DND-41 (cell line): ENCODE measurements around the gene STOX2.

Source experiments
- ATAC-seq: fragments of 200-7000 bp; cut with Tn5 transposase; 3 replicates; pipeline ENCODE4 v1.9.1; 2021; ENCODE audit warnings: low read depth; ENCODE audit not compliant: insufficient read depth
- DNase-seq: peaks from one replicate; pipeline ENCODE4 v3.0.0-alpha.2; 2020
- H2AFZ ChIP-seq: 2 replicates; pipeline ENCODE4 v1.6.0; 2012; ENCODE audit warnings: low read depth, low read length
- H3K27ac ChIP-seq: 2 replicates; pipeline ENCODE4 v1.5.1; 2012; ENCODE audit warnings: low read length, inconsistent platforms
- H3K27me3 ChIP-seq: fragments of 200-600 bp; sonication (generic); 2 replicates; pipeline ENCODE4 v1.6.0; 2012; ENCODE audit warnings: low read length, mild to moderate bottlenecking, inconsistent platforms; ENCODE audit not compliant: insufficient read depth, poor library complexity
- H3K36me3 ChIP-seq: 2 replicates; pipeline ENCODE4 v1.5.1; 2012; ENCODE audit warnings: low read length, inconsistent platforms; ENCODE audit not compliant: insufficient read depth
- H3K4me1 ChIP-seq: 2 replicates; pipeline ENCODE4 v1.5.1; 2012; ENCODE audit warnings: mild to moderate bottlenecking, low read length; ENCODE audit not compliant: insufficient read depth
- H3K4me2 ChIP-seq: 2 replicates; pipeline ENCODE4 v1.6.0; 2012; ENCODE audit warnings: mild to moderate bottlenecking, moderate library complexity, low read length, inconsistent platforms; ENCODE audit not compliant: insufficient read depth
- H3K4me3 ChIP-seq, 2 experiments: fragments of 200-600 bp in 1 of 2; shearing (Covaris generic) in 1 of 2; 2 replicates each; pipeline ENCODE4 v1.5.1; 2012 to 2016; ENCODE audit warnings: inconsistent platforms in 2 of 2, low read length in 2 of 2, mild to moderate bottlenecking in 2 of 2, low read depth in 1 of 2, moderate library complexity in 1 of 2
- H3K79me2 ChIP-seq: 2 replicates; pipeline ENCODE4 v1.6.0; 2012; ENCODE audit warnings: low read length, inconsistent platforms; ENCODE audit not compliant: insufficient read depth
- H3K9ac ChIP-seq: 2 replicates; pipeline ENCODE4 v1.6.0; 2012; ENCODE audit warnings: low read depth, mild to moderate bottlenecking, inconsistent platforms, low read length, moderate library complexity
- H3K9me3 ChIP-seq: 2 replicates; pipeline ENCODE4 v1.5.1; 2012; ENCODE audit warnings: low read length, moderate library complexity, mild to moderate bottlenecking, inconsistent platforms; ENCODE audit not compliant: insufficient read depth, severe bottlenecking
- H4K20me1 ChIP-seq: 2 replicates; pipeline ENCODE4 v1.6.0; 2012; ENCODE audit warnings: low read length; ENCODE audit not compliant: insufficient read depth
- EZH2 ChIP-seq: IDR thresholded peaks from 3 replicates; pipeline ENCODE4 v1.6.1; 2012; ENCODE audit warnings: borderline replicate concordance, low read depth, mild to moderate bottlenecking, moderate library complexity, low read length, inconsistent platforms; ENCODE audit not compliant: severe bottlenecking
- TF ChIP-seq, protein P1 (sequence below): IDR thresholded peaks from 2 replicates; pipeline ENCODE4 v1.5.1; 2012; ENCODE audit warnings: borderline replicate concordance, low read length, moderate library complexity, mild to moderate bottlenecking; ENCODE audit not compliant: poor library complexity, severe bottlenecking; ENCODE audit errors: extremely low read depth

Gene STOX2

DNA sequence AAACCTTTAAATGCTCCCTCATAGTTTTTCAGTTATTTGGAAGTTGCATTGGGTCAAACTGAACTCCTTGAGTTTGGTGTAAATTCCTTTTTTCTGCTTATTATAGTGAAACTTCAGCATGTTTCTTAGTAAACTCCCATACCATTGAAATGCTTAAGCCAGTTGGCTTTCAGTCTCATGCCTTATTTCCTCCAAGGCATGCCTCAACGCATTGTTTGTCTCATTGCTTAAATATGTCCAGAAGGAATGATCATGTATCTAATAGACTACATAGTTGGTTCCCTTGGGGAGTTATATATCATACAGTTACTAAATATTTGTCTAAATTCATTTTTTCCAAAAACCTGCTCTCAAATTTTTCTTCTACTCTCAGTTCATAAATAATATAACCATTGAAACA, 114.0 kb downstream of the STOX2 start:
- ATAC-seq (no peak), DNase-seq (no peak)
- Histone ChIP-seq H3K27ac (no peak overlapping the region), H3K27me3 (no peaks in the 10 kb centered on the region), H2AFZ (no peak overlapping the region), H3K36me3 (no peaks in the 10 kb centered on the region), H3K4me3 (no peak overlapping the region), H3K79me2 (no peaks in the 10 kb centered on the region), H3K9me3 (no peaks in the 10 kb centered on the region), H3K4me1 (no peaks in the 10 kb centered on the region), H4K20me1 (no peaks in the 10 kb centered on the region), H3K4me2 (no peak overlapping the region), H3K9ac (no peak overlapping the region)
- TF ChIP-seq EZH2, result no peak
- TF ChIP-seq, protein P1, sequence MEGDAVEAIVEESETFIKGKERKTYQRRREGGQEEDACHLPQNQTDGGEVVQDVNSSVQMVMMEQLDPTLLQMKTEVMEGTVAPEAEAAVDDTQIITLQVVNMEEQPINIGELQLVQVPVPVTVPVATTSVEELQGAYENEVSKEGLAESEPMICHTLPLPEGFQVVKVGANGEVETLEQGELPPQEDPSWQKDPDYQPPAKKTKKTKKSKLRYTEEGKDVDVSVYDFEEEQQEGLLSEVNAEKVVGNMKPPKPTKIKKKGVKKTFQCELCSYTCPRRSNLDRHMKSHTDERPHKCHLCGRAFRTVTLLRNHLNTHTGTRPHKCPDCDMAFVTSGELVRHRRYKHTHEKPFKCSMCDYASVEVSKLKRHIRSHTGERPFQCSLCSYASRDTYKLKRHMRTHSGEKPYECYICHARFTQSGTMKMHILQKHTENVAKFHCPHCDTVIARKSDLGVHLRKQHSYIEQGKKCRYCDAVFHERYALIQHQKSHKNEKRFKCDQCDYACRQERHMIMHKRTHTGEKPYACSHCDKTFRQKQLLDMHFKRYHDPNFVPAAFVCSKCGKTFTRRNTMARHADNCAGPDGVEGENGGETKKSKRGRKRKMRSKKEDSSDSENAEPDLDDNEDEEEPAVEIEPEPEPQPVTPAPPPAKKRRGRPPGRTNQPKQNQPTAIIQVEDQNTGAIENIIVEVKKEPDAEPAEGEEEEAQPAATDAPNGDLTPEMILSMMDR, result no peak

DNA sequence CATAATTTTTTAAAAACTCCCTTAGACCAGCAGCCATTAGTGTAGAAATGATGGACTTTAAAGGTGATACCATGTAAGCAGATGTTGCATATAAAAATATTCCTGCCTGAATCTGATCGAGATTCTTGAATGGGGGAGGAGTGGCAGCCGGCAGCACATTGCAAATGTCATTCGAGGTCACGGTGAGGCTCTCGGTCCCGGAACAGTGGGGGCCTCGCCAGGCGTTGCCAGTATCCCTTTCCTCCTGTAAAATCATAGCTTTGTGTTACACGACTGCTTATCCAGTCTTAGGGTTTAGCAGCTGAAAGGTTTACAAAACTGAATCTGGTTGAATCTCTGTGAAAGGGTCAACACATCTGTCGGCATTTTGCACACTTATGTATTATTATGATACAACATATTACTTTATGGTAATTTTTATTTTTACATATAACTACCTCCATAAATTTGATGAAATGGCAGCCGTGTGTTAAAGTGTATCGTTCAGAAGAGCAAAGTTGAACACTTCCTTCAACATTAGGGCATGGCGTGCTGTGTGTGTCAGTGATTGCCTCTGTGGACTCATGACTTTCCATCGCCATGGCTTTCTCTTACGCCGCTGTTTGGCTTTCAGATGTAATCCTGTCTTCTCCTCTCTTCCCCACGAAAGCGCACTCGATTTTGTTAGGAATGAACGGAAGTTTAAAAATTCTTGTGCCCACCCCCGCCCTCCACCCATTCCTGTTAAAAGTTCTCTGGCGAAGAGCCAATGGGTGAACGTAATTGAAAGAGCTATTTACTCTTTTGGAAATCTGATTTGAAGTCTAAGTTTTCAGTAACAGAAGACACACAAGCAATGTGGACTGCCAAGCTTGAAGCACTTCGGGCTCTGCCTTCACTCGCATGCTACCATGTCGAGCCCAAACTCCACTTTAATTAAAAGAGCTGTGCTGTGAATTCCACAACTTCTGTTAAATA, 114.8 kb downstream of the STOX2 start:
- H3K9ac ChIP-seq, result no peak overlapping the region
- no peaks in the 10 kb centered on the region for H4K20me1 ChIP-seq
- H3K4me1 ChIP-seq, result no peaks in the 10 kb centered on the region
- H3K4me3 ChIP-seq, result no peak overlapping the region
- H3K36me3 ChIP-seq, result no peaks in the 10 kb centered on the region
- no peaks in the 10 kb centered on the region for H3K79me2 ChIP-seq
- no peak overlapping the region for H3K27ac ChIP-seq
- H3K27me3 ChIP-seq, result no peaks in the 10 kb centered on the region
- no peak overlapping the region for H2AFZ ChIP-seq
- H3K9me3 ChIP-seq, result no peaks in the 10 kb centered on the region
- H3K4me2 ChIP-seq, result no peak overlapping the region
- no peak for DNase-seq
- no peak for ATAC-seq
- TF ChIP-seq, protein P1, result no peak
- TF ChIP-seq EZH2, result no peak

DNA sequence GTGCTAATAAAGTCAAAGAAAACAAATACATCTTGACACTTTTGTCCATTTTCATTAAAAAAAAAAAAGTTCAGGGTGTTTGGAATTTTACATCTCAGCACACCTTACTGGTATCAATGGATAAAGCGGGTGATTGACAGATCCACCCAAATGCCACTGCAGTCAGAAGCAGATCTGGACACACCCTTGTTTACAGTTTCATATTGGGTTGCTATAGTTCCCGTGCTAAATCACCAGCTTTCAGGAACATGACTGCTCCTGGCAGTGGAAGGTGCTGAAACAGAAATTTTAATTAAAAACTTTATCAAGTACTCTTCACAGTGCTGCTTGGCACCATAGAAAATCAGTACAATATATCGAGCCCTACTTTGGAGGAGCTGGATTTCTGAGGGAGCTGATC, 116.3 kb downstream of the STOX2 start:
- TF ChIP-seq, protein P1, result no peak
- TF ChIP-seq EZH2, result no peak
- H2AFZ ChIP-seq, result no peak overlapping the region
- H3K4me3 ChIP-seq, result no peak overlapping the region
- no peak for ATAC-seq
- no peaks in the 10 kb centered on the region for H3K4me1 ChIP-seq
- no peaks in the 10 kb centered on the region for H3K9me3 ChIP-seq
- no peak for DNase-seq
- H4K20me1 ChIP-seq, result no peaks in the 10 kb centered on the region
- H3K79me2 ChIP-seq, result no peaks in the 10 kb centered on the region
- no peak overlapping the region for H3K9ac ChIP-seq
- no peaks in the 10 kb centered on the region for H3K27me3 ChIP-seq
- H3K27ac ChIP-seq, result no peak overlapping the region
- H3K36me3 ChIP-seq, result no peaks in the 10 kb centered on the region
- no peak overlapping the region for H3K4me2 ChIP-seq
